NCI-H1694 (cell line): ENCODE measurements around the gene NET1.

Source experiments
- DNase-seq: peaks from one replicate; lab custom pipeline; 2025; lab: John Stamatoyannopoulos, UW

Gene NET1

GRCh38 chr10:5481121-5481520 is 68.8 kb downstream of the NET1 start:
- DNase-seq: no peak

- DNase-seq: no peak
Measured at GRCh38 chr10:5482016-5482415, 69.7 kb downstream of the NET1 start.

GRCh38 chr10:5484205-5484604 is 71.8 kb downstream of the NET1 start:
- no peak for DNase-seq

- DNase-seq: no peak
Measured at GRCh38 chr10:5485290-5485689, 72.9 kb downstream of the NET1 start.

GRCh38 chr10:5485948-5486852 is 73.8 kb downstream of the NET1 start:
- no peak for DNase-seq

GRCh38 chr10:5486853-5487235 is 74.5 kb downstream of the NET1 start:
- no peak for DNase-seq

- no peak for DNase-seq
Measured at GRCh38 chr10:5488272-5489161, 76.2 kb downstream of the NET1 start.

- no peak for DNase-seq
Measured at GRCh38 chr10:5490032-5490431, 77.7 kb downstream of the NET1 start.

- DNase-seq: no peak
Measured at GRCh38 chr10:5490698-5491464, 78.5 kb downstream of the NET1 start.

GRCh38 chr10:5491477-5491876 is 79.1 kb downstream of the NET1 start:
- no peak for DNase-seq

- no peak for DNase-seq
Measured at GRCh38 chr10:5492322-5492855, 80.0 kb downstream of the NET1 start.

- DNase-seq: no peak
Measured at GRCh38 chr10:5492929-5493576, 80.7 kb downstream of the NET1 start.

GRCh38 chr10:5493691-5494090 is 81.3 kb downstream of the NET1 start:
- DNase-seq: no peak

- DNase-seq: no peak
Measured at GRCh38 chr10:5494611-5495010, 82.3 kb downstream of the NET1 start.

GRCh38 chr10:5496261-5497250 is 84.2 kb downstream of the NET1 start:
- DNase-seq: no peak

- no peak for DNase-seq
Measured at GRCh38 chr10:5497289-5497688, 84.9 kb downstream of the NET1 start.

GRCh38 chr10:5497948-5498730 is 85.8 kb downstream of the NET1 start:
- no peak for DNase-seq

GRCh38 chr10:5498791-5499492 is 86.6 kb downstream of the NET1 start:
- no peak for DNase-seq
